Measurements from ENCODE around the gene WDR37. TPM values are rescaled to one million over a fixed set of nuclear protein-coding genes. Genes with fewer than 3 reads are reported as not detected.

Gene WDR37
- total RNA-seq, 4 donors from 2014 or later = 1.3 to 21.7 (median 11.2) TPM

- no peaks in the 10 kb centered on the region for H3K36me3 ChIP-seq
- H3K4me1 ChIP-seq = no peaks in the 10 kb centered on the region
- DNase-seq = no peak
Measured at GRCh38 chr10:1179346-1180070, 123.3 kb downstream of the WDR37 start.

GRCh38 chr10:1180071-1180730, 124.0 kb downstream of the WDR37 start:
- intact Hi-C loops (cut with DNase I; ENCODE audit: low total_unique reads) = no loop called here
- no peak overlapping the region for H3K27ac ChIP-seq
- DNase-seq = no peak
- H3K4me1 ChIP-seq = no peaks in the 10 kb centered on the region
- no peaks in the 10 kb centered on the region for H3K36me3 ChIP-seq
- H3K27me3 ChIP-seq = no peaks in the 10 kb centered on the region
- no peaks in the 10 kb centered on the region for H3K9me3 ChIP-seq
- no peak for TF ChIP-seq CTCF (IDR thresholded peaks at IDR 0.05)
- no peak for TF ChIP-seq POLR2A (IDR thresholded peaks at IDR 0.05)
- H3K4me3 ChIP-seq = no peak overlapping the region

More at GRCh38 chr10:1179346-1180070, 123.3 kb downstream of the WDR37 start:
- Histone ChIP-seq H3K27me3 (no peaks in the 10 kb centered on the region), H3K27ac (no peak overlapping the region), H3K4me3 (no peak overlapping the region), H3K9me3 (no peaks in the 10 kb centered on the region)
- intact Hi-C loops (cut with DNase I; ENCODE audit: low total_unique reads) = no loop called here
- TF ChIP-seq CTCF (IDR thresholded peaks at IDR 0.05) (no peak), POLR2A (IDR thresholded peaks at IDR 0.05) (no peak)

- Histone ChIP-seq H3K27me3 (no peaks in the 10 kb centered on the region), H3K9me3 (no peaks in the 10 kb centered on the region), H3K36me3 (no peaks in the 10 kb centered on the region), H3K27ac (no peak overlapping the region), H3K4me3 (no peak overlapping the region), H3K4me1 (no peaks in the 10 kb centered on the region)
- intact Hi-C loops (cut with DNase I; ENCODE audit: low total_unique reads) = no loop called here
- TF ChIP-seq CTCF (IDR thresholded peaks at IDR 0.05) (no peak), POLR2A (IDR thresholded peaks at IDR 0.05) (no peak)
- no peak for DNase-seq
Measured at GRCh38 chr10:1180836-1181235, 124.7 kb downstream of the WDR37 start.

Other genes with a start within 250 kb of the WDR37 start
- 10 to 100 TPM; 17.4 to 76.8 (median 32.2) TPM for gene LARP4B, start 124.7 kb upstream of the WDR37 start, total RNA-seq
- 10 to 100 TPM; 10.5 to 49.0 (median 20.1) TPM for gene GTPBP4, start 68.0 kb upstream of the WDR37 start, total RNA-seq
- gene IDI2, start 30.5 kb upstream of the WDR37 start, total RNA-seq = not detected
- 10 to 100 TPM; 10.8 to 64.2 (median 17.9) TPM for gene IDI1, start 7.3 kb upstream of the WDR37 start, total RNA-seq

Data from uterus (tissue), 4 donors.